Activated T-helper 1 cell treated with anti-CD3 and anti-CD28 coated beads, Interleukin-12 subunit alpha, Interleukin-12 subunit beta, Interleukin-2, Interleukin-4 antibody, amounts not matched to agents 30 ng/mL and 10 ng/mL and 1 ng/mL, durations not matched to agents 14 hours and 24 hours and 36 hours (primary cell): ENCODE measurements around the gene CCNDBP1. TPM values are rescaled to one million over a fixed set of nuclear protein-coding genes. Genes with fewer than 3 reads are reported as not detected.
"Not testable (repeated sequence)": the region's sequence is repeated elsewhere in the genome, so short reads cannot be mapped to it uniquely, and the experiment has no call there.

Experiments
- DNase-seq: peaks from one replicate; pipeline ENCODE4 v3.0.0; 2021; ENCODE audit warnings: low spot score
- H3K27ac Mint-ChIP-seq: one replicate; pipeline ENCODE4 v1.8.0; 2021; ENCODE audit warnings: mild to moderate bottlenecking, mixed read lengths
- H3K27me3 Mint-ChIP-seq: one replicate; pipeline ENCODE4 v1.8.0; 2022; ENCODE audit warnings: mild to moderate bottlenecking, moderate library complexity, mixed read lengths; ENCODE audit not compliant: insufficient read depth
- H3K36me3 Mint-ChIP-seq: one replicate; pipeline ENCODE4 v1.8.0; 2021; ENCODE audit warnings: low read depth, mixed read lengths
- H3K4me1 Mint-ChIP-seq: one replicate; pipeline ENCODE4 v1.8.0; 2021; ENCODE audit warnings: low read depth, mixed read lengths
- H3K4me3 Mint-ChIP-seq: one replicate; pipeline ENCODE4 v1.8.0; 2021; ENCODE audit warnings: mild to moderate bottlenecking, moderate library complexity, mixed read lengths
- H3K9me3 Mint-ChIP-seq: one replicate; pipeline ENCODE4 v1.8.0; 2021; ENCODE audit warnings: mixed read lengths
- intact Hi-C: fragments of 100-400 bp; cut with micrococcal nuclease; formaldehyde crosslinking; loops from one replicate; pipeline ENCODE4 v1.15.1; 2024
- total RNA-seq: library from RNA; stranded (reverse); gene quantifications from 2 replicates; pipeline ENCODE4 v1.2.3, GENCODE V29; 2022

The CCNDBP1 gene
- total RNA-seq, 1 donor from 2014 or later = 57.7 TPM

- H3K4me1 Mint-ChIP-seq, H3K27me3 Mint-ChIP-seq, H3K9me3 Mint-ChIP-seq, DNase-seq, H3K4me3 Mint-ChIP-seq, H3K27ac Mint-ChIP-seq, intact Hi-C loops: not testable (repeated sequence)
- peaks cover 39% of the 10 kb centered on the region for H3K36me3 Mint-ChIP-seq
Observed at GRCh38 chr15:43175656-43176309, 9.4 kb upstream of the CCNDBP1 start.

GRCh38 chr15:43177147-43177546 is 8.1 kb upstream of the CCNDBP1 start:
- H3K9me3 Mint-ChIP-seq, H3K27ac Mint-ChIP-seq, intact Hi-C loops, H3K4me1 Mint-ChIP-seq, H3K27me3 Mint-ChIP-seq, H3K4me3 Mint-ChIP-seq, DNase-seq: not testable (repeated sequence)
- H3K36me3 Mint-ChIP-seq = peaks cover 43% of the 10 kb centered on the region

- H3K4me1 Mint-ChIP-seq = peaks cover 22% of the 10 kb centered on the region
- intact Hi-C loops = no loop called here
- no peaks in the 10 kb centered on the region for H3K27me3 Mint-ChIP-seq
- H3K27ac Mint-ChIP-seq = no peak overlapping the region
- H3K36me3 Mint-ChIP-seq = peaks cover 37% of the 10 kb centered on the region
- DNase-seq = no peak
- no peaks in the 10 kb centered on the region for H3K9me3 Mint-ChIP-seq
- H3K4me3 Mint-ChIP-seq = no peak overlapping the region
Observed at GRCh38 chr15:43183270-43183669, 1.9 kb upstream of the CCNDBP1 start.

GRCh38 chr15:43184407-43185124 is 637 bp upstream of the CCNDBP1 start:
- Mint-ChIP-seq H3K9me3 (no peaks in the 10 kb centered on the region), H3K4me1 (peaks cover 29% of the 10 kb centered on the region), H3K27ac (peak overlapping the region; percentile 90), H3K27me3 (no peaks in the 10 kb centered on the region), H3K4me3 (peak overlapping the region; percentile 96), H3K36me3 (peaks cover 36% of the 10 kb centered on the region)
- intact Hi-C loops = loop anchor here (1.0 to 5.0 kb wide), 7 partner anchors 51 to 326 kb away; partner anchors contain the start of genes LCMT2, TMEM62, TP53BP1 and TUBGCP4
- no peak for DNase-seq

GRCh38 chr15:43186003-43186353 is 775 bp downstream of the CCNDBP1 start:
- peak overlapping the region; percentile 96 for H3K4me3 Mint-ChIP-seq
- peaks cover 31% of the 10 kb centered on the region for H3K4me1 Mint-ChIP-seq
- H3K9me3 Mint-ChIP-seq = no peaks in the 10 kb centered on the region
- H3K36me3 Mint-ChIP-seq = peaks cover 36% of the 10 kb centered on the region
- DNase-seq = no peak
- no peaks in the 10 kb centered on the region for H3K27me3 Mint-ChIP-seq
- intact Hi-C loops = loop anchor here (5.0 kb wide), 2 partner anchors 186 to 306 kb away; partner anchors contain the start of genes TP53BP1, TUBGCP4 and ZSCAN29
- peak overlapping the region; percentile 92 for H3K27ac Mint-ChIP-seq

- no peak for DNase-seq
- no peaks in the 10 kb centered on the region for H3K9me3 Mint-ChIP-seq
- peak overlapping the region; percentile 80 for H3K4me3 Mint-ChIP-seq
- H3K27ac Mint-ChIP-seq = peak overlapping the region; percentile 49
- no peaks in the 10 kb centered on the region for H3K27me3 Mint-ChIP-seq
- peaks cover 31% of the 10 kb centered on the region for H3K4me1 Mint-ChIP-seq
- intact Hi-C loops = loop anchor here (1.0 to 5.0 kb wide), 5 partner anchors 17 to 305 kb away; partner anchors contain the start of genes TP53BP1, TUBGCP4 and ZSCAN29
- peaks cover 35% of the 10 kb centered on the region for H3K36me3 Mint-ChIP-seq
Observed at GRCh38 chr15:43187544-43188155, 2.4 kb downstream of the CCNDBP1 start.

- no peaks in the 10 kb centered on the region for H3K27me3 Mint-ChIP-seq
- peak overlapping the region; percentile 46 for H3K27ac Mint-ChIP-seq
- H3K9me3 Mint-ChIP-seq = no peaks in the 10 kb centered on the region
- DNase-seq = no peak
- H3K4me1 Mint-ChIP-seq = peaks cover 31% of the 10 kb centered on the region
- H3K36me3 Mint-ChIP-seq = peaks cover 34% of the 10 kb centered on the region
- intact Hi-C loops = loop anchor here (5.0 kb wide), 2 partner anchors 183 to 303 kb away; partner anchors contain the start of genes TP53BP1, TUBGCP4 and ZSCAN29
- H3K4me3 Mint-ChIP-seq = no peak overlapping the region
Observed at GRCh38 chr15:43189296-43189695, 4.1 kb downstream of the CCNDBP1 start.

GRCh38 chr15:43190178-43190577 is 5.0 kb downstream of the CCNDBP1 start:
- peaks cover 40% of the 10 kb centered on the region for H3K36me3 Mint-ChIP-seq
- H3K9me3 Mint-ChIP-seq = no peaks in the 10 kb centered on the region
- DNase-seq = no peak
- H3K27ac Mint-ChIP-seq = no peak overlapping the region
- H3K4me3 Mint-ChIP-seq = no peak overlapping the region
- H3K27me3 Mint-ChIP-seq = no peaks in the 10 kb centered on the region
- intact Hi-C loops = no loop called here
- peaks cover 31% of the 10 kb centered on the region for H3K4me1 Mint-ChIP-seq

- intact Hi-C loops = no loop called here
- H3K9me3 Mint-ChIP-seq = no peaks in the 10 kb centered on the region
- DNase-seq = no peak
- no peak overlapping the region for H3K27ac Mint-ChIP-seq
- no peaks in the 10 kb centered on the region for H3K27me3 Mint-ChIP-seq
- no peak overlapping the region for H3K4me3 Mint-ChIP-seq
- H3K4me1 Mint-ChIP-seq = peaks cover 6% of the 10 kb centered on the region
- H3K36me3 Mint-ChIP-seq = peaks cover 58% of the 10 kb centered on the region
Observed at GRCh38 chr15:43193710-43194109, 8.5 kb downstream of the CCNDBP1 start.

- no peak overlapping the region for H3K27ac Mint-ChIP-seq
- H3K9me3 Mint-ChIP-seq = no peaks in the 10 kb centered on the region
- DNase-seq = no peak
- H3K4me1 Mint-ChIP-seq = peaks cover 3% of the 10 kb centered on the region
- H3K36me3 Mint-ChIP-seq = peaks cover 54% of the 10 kb centered on the region
- no peak overlapping the region for H3K4me3 Mint-ChIP-seq
- intact Hi-C loops = no loop called here
- no peaks in the 10 kb centered on the region for H3K27me3 Mint-ChIP-seq
Observed at GRCh38 chr15:43194795-43195194, 9.6 kb downstream of the CCNDBP1 start.

- H3K27ac Mint-ChIP-seq = no peak overlapping the region
- peaks cover 40% of the 10 kb centered on the region for H3K36me3 Mint-ChIP-seq
- H3K9me3 Mint-ChIP-seq = no peaks in the 10 kb centered on the region
- intact Hi-C loops = no loop called here
- no peak overlapping the region for H3K4me3 Mint-ChIP-seq
- H3K27me3 Mint-ChIP-seq = no peaks in the 10 kb centered on the region
- no peak for DNase-seq
- peaks cover 10% of the 10 kb centered on the region for H3K4me1 Mint-ChIP-seq
Observed at GRCh38 chr15:43196760-43197548, 11.8 kb downstream of the CCNDBP1 start.

GRCh38 chr15:43197773-43198172 is 12.6 kb downstream of the CCNDBP1 start:
- DNase-seq, intact Hi-C loops: not testable (repeated sequence)
- H3K36me3 Mint-ChIP-seq = peaks cover 36% of the 10 kb centered on the region

More at GRCh38 chr15:43197773-43198172, 12.6 kb downstream of the CCNDBP1 start:
- not testable (repeated sequence) for H3K27me3 Mint-ChIP-seq, H3K4me3 Mint-ChIP-seq, H3K9me3 Mint-ChIP-seq, H3K4me1 Mint-ChIP-seq, H3K27ac Mint-ChIP-seq
